HUDEP-2 (cell line): ENCODE measurements around the gene MLYCD.

Experiments used
- DNase-seq, 76 experiments: peaks; one replicate each; lab custom pipeline; 2025; ENCODE audit not compliant: unreplicated experiment in 76 of 76; lab: John Stamatoyannopoulos, UW

Gene MLYCD

DNA sequence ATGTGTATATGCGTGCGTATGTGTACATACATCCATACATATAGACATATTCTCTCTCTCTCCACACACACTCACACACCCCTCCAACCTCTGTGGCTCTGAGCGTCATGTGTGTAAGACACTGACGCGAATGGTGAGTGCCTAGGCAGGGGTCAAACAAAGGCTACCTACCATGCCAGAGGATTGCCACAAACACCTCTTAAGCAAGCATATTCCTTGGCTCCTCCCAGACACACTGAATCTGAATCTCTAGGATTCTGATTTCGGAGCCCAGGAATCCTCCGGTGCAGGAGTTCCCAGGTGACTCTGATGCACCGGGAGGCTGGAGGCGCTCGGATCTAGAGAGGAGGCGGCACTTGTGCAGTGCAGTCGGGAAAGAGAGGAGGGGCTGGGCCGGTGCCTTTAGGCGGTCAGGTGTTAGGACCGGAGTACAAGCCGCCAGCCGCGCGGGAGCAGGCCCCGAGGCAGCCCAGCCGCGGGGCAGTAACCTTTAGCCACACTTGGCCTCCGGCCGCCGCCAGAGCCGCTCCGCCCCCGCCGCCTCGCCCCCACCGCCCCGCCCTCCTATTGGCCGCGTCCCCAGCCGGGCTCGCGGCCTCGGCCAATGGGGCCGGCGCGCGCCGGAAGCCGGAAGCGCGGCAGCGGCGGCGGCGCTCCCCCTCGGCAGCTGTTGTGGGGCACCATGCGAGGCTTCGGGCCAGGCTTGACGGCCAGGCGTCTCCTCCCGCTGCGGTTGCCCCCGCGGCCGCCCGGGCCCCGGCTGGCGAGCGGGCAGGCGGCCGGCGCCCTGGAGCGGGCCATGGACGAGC lies at the start of gene MLYCD:
Gene MLYCD (plus strand): TSS at position 653 of the 809 bp plus-strand sequence. CDS start 30 bp downstream, at position 683.
- DNase-seq: peak in 70 of 76 experiments; percentile 11 to 84 (median 64)

DNA sequence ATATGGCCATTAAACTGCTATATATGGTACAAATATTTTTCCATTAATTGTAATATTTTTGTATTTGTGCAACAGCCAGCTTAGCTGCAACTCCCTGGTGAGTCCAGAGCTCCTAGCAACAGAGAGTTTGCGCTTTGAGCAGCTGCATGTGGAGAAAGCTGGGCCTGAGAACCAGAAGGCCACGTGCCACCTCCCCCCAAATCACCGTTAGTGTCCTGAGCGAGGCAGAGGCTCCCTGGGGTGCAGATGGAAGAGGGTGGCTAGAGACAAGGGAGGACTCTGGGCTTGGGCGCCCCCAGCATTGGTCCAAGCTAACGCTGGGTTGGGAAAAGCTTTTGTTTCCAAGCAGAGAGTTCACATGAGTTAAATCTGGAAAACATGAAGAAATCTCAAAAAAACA lies 49.5 kb upstream of the MLYCD start:
- DNase-seq: no peak

DNA sequence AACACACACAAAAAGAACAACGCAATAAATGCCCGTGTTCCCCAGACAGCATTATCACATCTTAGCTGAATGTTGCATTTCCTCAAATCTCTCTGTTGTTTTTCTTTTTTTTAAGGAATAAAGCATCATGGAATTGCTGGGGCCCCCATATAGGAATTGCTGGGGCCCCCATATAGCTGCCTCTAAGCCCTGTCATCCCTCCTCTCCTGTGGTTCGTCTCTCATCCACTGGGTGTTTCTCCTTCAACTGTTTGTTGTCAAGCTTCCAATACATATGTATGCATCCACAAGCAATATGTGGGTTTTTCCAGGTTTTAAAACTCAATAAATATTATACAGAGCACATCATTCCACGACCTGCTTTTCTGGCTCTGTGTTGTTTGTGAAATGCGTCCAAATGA lies 48.0 kb upstream of the MLYCD start:
- DNase-seq: no peak

DNA sequence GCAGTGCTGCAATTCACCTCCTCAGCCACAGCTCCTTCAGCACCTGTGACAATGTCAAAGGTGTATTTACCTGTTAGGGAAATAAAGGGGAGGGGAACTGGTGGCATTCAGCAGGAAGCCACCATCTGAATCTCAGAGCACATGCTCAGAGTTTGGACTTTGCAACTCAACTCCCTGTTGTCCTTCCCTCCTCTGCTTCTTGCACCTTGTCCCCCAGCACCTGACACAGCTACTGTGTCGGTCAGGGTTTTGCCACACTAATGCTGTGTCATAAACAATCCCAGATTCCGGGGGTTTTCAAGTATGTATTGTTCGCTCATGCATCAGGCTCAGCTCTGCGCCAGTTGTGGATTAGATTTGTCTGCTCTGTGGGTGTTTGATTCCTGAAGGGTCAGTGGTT lies 47.4 kb upstream of the MLYCD start:
- no peak for DNase-seq

DNA sequence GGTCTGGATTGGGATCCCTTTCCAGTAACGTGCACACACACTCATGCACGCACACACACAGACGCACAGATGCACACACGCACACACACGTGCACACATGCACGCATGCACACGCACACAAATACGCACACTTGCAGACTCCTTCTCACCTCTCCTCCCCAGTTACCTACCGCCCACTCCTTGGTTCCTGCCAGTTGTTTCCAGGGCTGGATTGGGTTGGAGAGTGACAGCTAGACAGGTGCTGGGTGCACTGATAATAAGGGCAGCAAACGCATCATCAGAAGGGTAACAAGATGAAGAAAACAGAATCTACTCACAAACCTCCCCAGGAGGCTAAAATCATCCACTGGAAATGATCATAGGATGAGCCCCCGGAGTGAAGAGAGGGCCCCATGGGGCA lies 46.1 kb upstream of the MLYCD start:
- DNase-seq: no peak

DNA sequence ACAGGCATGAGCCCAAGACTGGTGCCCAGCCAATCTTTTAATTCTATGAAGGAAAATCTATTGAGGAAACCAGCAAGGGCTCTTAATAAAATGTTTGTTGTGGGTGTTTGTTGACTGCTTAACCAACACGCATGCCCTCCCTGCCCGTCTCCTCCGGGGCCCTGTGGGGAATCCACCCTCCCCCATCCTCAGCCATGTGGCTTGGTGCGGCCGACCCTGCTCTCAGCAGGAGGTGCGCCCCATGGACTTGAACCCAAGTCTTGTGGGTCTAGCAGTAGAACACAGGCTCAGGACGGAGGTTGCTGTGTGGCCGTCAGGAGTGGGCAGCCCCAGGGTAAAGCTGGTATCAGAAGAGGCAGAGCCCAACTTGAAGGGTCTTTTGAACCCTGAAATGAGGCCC lies 45.1 kb upstream of the MLYCD start:
- DNase-seq: no peak

DNA sequence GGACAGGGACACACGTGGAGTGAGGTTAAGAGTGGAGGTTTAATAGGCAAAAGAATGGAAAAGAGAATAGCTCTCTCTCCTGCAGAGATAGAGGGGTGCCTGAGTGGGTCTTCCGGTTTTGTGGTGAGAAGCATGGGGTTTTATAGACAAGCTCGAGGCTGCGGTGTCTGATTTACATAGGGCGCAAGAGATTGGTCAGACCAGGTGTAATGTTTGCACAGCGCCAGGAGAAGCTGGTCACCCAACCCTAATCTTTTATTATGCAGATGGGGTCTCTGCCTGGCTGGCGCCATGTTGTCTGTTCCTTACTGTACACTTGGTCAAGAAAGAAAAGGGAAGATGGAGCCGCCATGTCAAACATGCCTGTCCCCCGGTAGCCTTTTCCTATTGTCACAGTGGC lies 44.5 kb upstream of the MLYCD start:
- DNase-seq: no peak

DNA sequence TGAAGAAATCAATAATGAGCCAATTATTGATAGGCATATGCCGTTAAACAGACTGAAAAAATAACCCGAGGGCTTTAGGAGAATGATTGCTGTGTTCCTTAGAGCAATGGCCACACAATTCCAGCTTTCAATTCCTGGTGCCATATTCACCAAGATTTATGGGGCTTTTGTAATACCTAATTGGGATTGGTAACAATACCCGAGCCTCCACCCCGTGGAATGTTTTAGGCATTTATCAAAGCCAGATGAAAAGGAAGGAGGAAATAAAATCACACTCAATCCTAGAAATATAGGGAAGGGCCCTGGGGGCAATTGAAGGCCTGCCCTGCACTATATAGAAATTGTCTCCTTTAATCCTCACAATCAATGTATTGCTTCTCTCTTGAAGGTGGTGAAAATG lies 42.1 kb upstream of the MLYCD start:
- no peak for DNase-seq

DNA sequence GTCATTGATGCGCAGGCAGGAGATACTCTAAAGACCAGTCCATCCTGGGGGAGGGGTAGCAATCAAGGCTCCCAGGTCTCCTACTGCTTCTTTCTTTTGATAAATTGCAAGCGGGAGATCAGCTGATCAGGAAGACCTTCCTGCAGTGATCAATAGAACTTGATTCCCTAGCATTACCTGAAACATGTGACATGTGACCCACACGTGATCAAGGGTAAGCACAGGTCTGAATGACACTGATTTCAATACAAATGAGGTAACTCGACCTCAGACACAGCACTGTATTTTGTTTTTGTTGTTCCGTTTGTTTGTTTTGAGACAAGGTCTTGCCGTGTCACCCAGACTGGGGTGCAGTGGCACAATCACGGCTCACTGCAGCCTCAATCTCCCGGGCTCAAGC lies 39.6 kb upstream of the MLYCD start:
- DNase-seq: no peak

DNA sequence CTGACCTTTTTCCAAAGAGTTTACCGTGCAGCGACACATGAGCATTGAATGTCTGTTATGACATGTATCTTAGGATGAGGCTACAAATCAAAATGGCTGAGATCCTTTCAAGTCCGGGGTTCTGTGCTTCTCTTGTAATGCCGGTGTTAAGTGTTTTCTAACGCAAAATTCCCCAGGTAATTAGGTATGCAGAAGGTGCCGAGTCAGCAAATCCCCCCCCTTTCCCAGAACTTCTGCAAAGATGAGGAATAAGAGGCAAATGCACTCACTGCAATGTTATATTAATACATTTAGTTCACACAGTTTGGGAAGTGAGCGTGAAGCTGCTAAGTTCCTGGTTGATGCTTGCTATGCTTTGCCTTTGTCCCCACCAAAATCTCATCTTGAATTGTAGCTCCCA lies 36.3 kb upstream of the MLYCD start:
- no peak for DNase-seq

DNA sequence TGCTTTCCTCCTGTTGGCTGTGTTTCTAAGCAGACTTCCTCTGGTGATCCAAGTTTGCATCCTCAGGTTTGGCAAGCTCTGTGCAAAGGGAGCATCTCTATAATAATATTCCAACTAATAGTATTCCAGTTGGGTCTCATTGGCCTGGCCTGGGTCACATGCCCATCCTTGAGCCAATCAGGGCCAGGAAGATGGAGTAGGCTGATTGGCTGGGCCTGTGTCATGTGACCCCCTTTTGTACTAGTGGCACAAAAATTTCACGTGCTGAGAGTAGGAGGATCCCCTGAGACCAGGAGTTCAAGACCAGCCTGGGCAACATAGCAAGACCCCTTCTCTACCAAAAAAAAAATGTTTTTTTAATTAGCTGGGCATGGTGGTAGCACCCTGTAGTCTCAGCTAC lies 35.2 kb upstream of the MLYCD start:
- no peak for DNase-seq

DNA sequence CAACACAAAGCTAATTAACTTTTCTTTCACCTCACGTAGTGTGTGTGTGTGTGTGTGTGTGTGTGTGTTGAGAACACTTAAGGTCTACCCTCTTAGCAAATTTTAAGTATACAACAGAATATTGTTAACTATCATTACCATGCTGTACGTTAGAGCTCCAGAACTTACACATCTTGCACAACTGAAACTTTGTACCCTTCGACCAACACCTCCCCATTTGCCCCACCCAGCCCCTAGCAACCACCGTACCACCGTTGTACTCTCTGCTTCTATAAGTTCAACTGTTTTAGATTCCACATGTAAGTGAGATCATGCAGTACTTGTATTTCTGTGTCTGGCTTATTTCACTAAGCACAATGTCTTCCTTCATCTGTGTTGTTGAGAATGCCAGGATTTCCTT lies 28.1 kb upstream of the MLYCD start:
- no peak for DNase-seq

DNA sequence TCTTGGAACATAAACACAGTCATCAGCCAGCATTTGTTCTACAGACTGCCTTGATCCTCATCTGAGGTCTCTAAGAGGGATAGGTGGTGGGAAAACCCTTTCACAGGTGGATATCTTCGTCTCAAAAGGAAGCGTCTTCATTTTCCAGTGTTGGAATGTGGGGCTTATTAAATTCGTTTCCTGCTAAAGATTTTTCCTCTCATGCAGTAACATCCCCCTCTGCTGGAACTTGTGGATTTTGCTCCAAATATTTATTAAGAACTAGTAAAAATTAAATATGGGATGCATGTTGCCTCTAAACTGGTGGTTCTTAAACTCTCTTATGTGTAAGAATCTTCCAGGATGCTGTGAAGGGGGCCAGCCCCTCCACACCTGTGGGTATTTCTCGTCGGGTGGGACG lies 20.1 kb upstream of the MLYCD start:
- no peak for DNase-seq

DNA sequence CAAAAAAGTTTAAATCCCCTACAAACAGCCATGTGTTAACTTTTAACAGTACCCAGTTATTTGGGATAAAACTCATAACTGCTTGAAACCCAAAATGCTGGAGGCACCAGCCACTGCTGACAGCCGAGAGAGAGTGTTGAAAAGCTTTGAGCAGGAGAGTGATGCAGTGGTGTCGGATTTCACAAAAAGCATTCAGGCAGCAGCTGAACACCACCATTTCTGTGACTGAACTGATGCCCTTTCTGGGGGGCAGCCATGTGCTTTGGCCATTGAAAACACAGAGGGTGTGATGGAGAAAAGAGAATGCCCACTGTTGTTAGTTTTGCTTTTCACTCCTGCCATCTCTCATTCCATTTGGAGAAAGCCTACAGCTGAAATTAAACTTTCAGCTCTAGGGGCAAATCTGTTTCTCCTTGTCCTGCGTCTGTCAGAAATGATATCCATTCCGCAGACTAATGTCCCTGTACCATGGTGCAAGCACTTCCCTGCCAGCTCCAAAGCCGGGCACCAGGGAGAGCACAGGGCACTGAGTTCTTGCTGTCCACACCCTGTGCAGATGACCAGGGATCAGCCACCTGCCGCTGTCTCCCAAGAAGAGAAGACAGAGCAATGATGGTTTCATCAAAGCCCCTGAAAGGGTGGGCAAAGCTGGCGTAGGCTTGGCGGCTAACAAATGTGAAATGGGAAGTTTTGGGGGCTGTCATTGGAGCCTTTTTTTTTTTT lies 16.6 kb upstream of the MLYCD start:
- DNase-seq: no peak

DNA sequence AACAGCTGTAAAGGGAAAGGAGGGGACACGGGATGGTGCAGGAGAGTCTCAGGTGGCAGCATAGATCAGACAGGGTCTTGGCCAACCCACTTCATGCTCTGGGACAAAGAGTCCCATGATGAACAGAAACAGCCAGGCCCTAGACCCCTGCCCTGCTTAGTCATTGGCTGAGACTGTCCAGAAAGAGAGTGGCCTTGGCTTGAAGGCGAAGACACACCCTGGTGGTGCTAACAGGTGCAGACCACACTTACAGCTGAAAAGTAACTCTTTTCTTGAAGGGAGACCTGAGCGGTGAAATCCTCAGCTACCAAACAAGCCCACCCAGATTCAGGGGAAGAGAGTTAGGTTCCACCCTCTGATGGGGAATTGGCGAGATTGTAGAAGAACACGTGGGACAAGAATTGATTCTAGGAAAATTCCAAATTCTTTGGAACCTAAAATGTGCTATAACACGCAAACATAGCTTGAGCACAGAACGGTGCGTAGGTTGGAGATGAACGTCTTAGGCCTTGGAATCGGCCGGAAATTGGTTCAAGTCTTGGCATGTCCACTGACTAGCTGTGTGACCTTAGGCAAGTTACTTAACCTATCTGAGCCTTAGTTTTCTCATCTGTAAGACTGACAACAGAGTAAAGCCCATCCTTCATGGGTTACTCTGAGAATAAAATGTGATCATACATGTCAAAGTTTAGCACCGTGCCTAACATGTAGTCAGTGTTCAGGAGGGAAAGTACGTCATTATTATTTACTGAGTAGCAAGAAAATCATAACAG lies 12.5 kb upstream of the MLYCD start:
- no peak for DNase-seq

DNA sequence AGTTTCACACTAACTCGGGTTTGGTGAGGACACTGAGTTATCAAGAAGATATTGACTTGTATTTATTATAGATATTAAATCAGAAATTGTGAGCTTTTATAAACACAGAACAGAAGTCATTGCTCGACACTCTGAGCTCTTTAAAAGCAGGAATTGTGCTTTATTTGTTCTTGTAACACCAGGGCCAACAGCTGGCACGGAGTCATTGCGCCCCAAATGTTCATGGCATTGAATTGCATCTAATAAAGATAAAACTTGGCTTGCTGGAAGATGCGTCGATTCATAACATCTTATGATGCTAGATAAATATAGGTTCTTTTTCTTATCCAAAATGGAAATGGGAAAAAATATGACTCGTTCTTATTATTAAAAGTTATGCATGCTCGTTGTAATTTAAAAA lies 11.8 kb upstream of the MLYCD start:
- no peak for DNase-seq

DNA sequence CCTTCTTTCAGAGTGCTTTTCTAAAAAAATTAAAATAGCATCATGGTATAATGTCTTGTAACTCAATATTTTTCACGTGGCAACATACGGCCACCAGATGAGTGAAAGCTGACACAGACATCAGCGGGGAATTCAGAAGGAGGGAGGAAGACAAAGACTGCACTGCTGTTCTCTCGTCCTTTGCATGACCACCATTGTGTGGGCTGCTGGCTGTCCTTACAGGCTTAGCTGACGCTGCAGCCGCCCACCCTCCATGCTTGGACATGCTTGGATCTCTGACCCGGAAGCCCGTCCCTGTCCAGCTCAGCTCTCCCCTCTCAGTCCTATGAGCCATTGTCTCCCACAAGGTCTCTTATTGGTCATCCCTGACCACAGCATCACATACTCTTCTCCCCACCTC lies 11.4 kb upstream of the MLYCD start:
- no peak for DNase-seq

DNA sequence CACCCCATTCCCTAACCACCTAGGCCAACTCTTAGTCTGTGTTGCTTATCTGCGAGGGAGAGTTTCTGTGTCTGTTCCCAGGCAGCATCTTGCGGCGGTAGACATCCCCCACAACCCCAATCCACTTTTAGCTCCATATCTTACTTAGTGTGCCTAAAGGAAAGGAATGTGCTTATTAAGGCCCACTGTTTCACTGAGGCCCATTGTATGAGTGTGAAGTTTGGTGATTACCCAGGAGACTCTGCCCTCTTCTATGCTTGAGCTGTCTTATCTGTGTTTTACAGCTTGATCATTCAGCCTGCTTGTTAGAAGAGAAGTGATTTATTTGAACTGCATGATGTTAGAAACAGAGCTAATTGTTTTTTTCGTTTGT lies 10.3 kb upstream of the MLYCD start:
- peak in 9 of 76 experiments; percentile 2 to 27 (median 12) for DNase-seq

DNA sequence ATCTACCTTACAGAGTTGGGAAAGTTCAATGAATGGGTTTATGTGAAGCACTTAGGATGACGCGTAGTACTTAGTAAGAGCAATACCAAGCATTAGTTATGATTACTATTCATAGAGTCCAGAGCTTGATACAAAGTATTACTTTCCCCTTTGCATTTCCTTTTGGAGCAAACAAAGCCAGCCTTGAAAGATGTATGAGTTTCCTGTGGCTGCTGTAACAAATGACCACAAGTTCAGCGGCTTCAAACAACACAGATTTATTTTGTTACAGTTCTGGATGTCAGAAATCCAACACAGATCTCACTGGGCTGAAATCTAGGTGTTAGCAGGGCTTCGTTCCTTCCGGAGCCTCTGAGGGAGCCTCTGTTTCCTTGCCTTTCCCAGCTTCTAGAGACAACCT lies 8.6 kb upstream of the MLYCD start:
- no peak for DNase-seq

DNA sequence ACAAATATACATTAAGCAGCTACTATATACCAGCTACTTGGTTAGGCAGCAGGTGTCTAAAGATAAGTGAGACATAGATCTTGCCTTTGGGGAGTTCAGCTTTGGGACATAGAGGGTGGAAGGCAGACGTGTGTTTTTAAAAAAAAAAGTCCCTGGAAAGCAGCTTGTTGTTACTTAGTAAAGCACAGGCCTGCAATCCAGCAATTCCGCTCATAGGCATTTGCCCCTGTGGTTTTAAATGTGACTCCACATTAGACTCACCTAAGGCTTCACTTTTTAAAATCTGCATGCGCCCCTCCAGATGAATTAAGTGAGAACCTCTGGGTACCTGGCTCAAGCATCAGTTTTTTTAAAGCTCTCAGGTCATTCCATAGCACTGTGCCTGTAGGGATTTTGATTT lies 7.2 kb upstream of the MLYCD start:
- DNase-seq: no peak

DNA sequence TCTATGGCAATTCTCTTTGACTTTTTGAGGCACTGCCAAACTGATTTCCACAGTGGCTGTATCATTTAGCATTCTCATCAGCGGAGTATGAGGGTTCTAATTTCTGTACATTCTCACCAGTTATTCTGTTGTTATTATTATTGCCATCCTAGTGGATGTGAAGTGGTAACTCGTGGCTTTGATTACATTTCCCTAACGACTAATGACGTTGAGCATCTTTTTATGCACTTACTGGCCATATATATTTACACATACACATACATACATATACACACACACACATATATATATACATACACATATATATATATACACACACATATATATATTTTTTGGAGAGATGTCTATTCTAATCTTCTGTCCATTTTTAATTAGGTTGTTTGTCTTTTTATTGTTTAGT lies 3.7 kb upstream of the MLYCD start:
- DNase-seq: no peak

DNA sequence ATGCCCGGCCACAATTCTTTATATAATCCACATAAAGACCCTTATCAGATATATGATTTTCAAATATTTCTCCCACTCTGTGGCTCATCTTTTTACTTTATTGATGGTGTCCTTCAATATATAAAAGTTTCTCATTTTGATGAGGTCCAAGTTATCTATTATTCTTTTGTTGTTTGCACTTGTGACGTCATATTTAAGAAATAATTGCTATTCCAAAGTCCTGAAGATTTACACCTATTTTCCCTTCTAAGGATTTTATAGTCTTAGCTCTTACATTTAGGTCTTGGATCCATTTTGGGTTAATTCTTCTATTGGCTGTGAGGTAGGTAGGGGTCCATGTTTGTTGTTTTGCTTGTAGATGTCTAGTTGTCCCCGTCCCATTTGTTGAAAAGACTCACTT lies 3.0 kb upstream of the MLYCD start:
- DNase-seq: no peak
